Stimulated activated CD4-positive, alpha-beta T cell treated with anti-CD3 and anti-CD28 coated beads, Interleukin-4, amount 100 ng/mL, for 48 hours (primary cell): ENCODE results near the gene ATAD3B.
"Not testable (repeated sequence)": the region's sequence is repeated elsewhere in the genome, so short reads cannot be mapped to it uniquely, and the experiment has no call there.

Experiments
- DNase-seq, 2 donors: peaks; one replicate each; pipeline ENCODE4 v3.0.0-alpha.2; 2020; ENCODE audit warnings: low read depth in 2 of 2

Gene ATAD3B

GRCh38 chr1:1479547-1480487 lies 8.3 kb downstream of the ATAD3B start:
- no peak for DNase-seq

GRCh38 chr1:1480488-1480867 lies 8.9 kb downstream of the ATAD3B start:
- not testable (repeated sequence) for DNase-seq

GRCh38 chr1:1481811-1482210 lies 10.2 kb downstream of the ATAD3B start:
- not testable (repeated sequence) for DNase-seq

- DNase-seq: no peak
Observed at GRCh38 chr1:1482856-1483255, 11.3 kb downstream of the ATAD3B start.

GRCh38 chr1:1483714-1484113 lies 12.1 kb downstream of the ATAD3B start:
- no peak for DNase-seq

GRCh38 chr1:1484976-1485750 lies 13.6 kb downstream of the ATAD3B start:
- not testable (repeated sequence) for DNase-seq

- not testable (repeated sequence) for DNase-seq
Observed at GRCh38 chr1:1485755-1486317, 14.3 kb downstream of the ATAD3B start.

GRCh38 chr1:1487701-1488100 lies 16.1 kb downstream of the ATAD3B start:
- no peak for DNase-seq

GRCh38 chr1:1489231-1489630 lies 17.7 kb downstream of the ATAD3B start:
- no peak for DNase-seq

GRCh38 chr1:1489861-1490260 lies 18.3 kb downstream of the ATAD3B start:
- DNase-seq: no peak

- DNase-seq: no peak
Observed at GRCh38 chr1:1490633-1491230, 19.2 kb downstream of the ATAD3B start.

GRCh38 chr1:1491601-1492000 lies 20.0 kb downstream of the ATAD3B start:
- DNase-seq: no peak

- DNase-seq: not testable (repeated sequence)
Observed at GRCh38 chr1:1494311-1494710, 22.7 kb downstream of the ATAD3B start.

GRCh38 chr1:1495461-1495975 lies 24.0 kb downstream of the ATAD3B start:
- DNase-seq: not testable (repeated sequence)

GRCh38 chr1:1504777-1505365 lies 33.3 kb downstream of the ATAD3B start:
- DNase-seq: peak; percentile 70 to 75

- DNase-seq: peak; percentile 15 to 25
Observed at GRCh38 chr1:1505366-1505798, 33.8 kb downstream of the ATAD3B start.

- not testable (repeated sequence) for DNase-seq
Observed at GRCh38 chr1:1505801-1506200, 34.2 kb downstream of the ATAD3B start.

- DNase-seq: no peak
Observed at GRCh38 chr1:1507305-1507704, 35.7 kb downstream of the ATAD3B start.

GRCh38 chr1:1508775-1509464 lies 37.4 kb downstream of the ATAD3B start:
- DNase-seq: not testable (repeated sequence)

GRCh38 chr1:1509465-1509850 lies 37.9 kb downstream of the ATAD3B start:
- not testable (repeated sequence) for DNase-seq
